Stimulated activated CD8-positive, alpha-beta memory T cell treated with anti-CD3 and anti-CD28 coated beads, Interleukin-7, amount 100 ng/mL, for 4 hours (primary cell): ENCODE data around the gene CD55.

Source experiments
- DNase-seq, 2 donors: peaks; one replicate each; pipeline ENCODE4 v3.0.0-alpha.2; 2020; ENCODE audit warnings: low read depth in 2 of 2

Gene CD55, protein sequence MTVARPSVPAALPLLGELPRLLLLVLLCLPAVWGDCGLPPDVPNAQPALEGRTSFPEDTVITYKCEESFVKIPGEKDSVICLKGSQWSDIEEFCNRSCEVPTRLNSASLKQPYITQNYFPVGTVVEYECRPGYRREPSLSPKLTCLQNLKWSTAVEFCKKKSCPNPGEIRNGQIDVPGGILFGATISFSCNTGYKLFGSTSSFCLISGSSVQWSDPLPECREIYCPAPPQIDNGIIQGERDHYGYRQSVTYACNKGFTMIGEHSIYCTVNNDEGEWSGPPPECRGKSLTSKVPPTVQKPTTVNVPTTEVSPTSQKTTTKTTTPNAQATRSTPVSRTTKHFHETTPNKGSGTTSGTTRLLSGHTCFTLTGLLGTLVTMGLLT

DNA sequence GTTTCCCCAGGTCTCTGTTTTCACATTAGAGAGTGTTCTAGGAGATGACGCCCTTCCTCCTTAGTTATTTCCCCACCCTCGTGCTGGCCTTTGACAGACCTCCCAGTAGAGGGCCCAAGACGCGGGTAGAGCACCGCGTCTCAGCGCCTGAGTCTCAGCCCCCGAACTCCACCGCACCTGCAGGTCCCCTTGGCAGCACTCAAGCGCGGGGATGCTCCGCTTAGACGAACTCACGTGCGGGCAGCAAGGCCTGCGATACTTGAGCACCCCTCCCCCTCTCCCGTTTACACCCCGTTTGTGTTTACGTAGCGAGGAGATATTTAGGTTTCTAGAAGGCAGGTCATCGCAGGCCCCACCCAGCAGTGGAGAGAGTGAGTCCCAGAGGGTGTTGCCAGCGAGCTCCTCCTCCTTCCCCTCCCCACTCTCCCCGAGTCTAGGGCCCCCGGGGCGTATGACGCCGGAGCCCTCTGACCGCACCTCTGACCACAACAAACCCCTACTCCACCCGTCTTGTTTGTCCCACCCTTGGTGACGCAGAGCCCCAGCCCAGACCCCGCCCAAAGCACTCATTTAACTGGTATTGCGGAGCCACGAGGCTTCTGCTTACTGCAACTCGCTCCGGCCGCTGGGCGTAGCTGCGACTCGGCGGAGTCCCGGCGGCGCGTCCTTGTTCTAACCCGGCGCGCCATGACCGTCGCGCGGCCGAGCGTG lies at the start of gene CD55:
TSS of gene CD55 (plus strand) at position 600 of the 711 bp plus-strand sequence. CDS start at position 688, 88 bp downstream.
- peak; percentile 98 to 100 for DNase-seq

DNA sequence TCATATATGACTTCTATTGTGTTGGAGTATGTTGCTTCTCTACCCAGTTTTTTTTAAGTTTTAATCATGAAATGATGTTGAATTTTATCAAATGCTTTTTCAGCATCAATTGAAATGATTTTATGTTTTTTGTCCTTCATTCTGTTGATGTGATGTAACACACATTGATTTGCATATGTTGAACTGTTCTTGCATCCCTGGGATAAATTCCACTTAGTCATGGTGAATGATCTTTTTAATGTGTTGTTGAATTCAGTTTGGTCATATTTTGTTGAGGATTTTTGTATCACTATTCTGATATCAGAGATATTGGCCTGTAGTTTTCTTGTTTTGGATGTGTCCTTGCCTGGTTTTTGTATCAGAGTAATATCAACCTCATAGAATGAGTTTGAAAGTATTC lies 46.6 kb upstream of the CD55 start:
- DNase-seq: no peak

DNA sequence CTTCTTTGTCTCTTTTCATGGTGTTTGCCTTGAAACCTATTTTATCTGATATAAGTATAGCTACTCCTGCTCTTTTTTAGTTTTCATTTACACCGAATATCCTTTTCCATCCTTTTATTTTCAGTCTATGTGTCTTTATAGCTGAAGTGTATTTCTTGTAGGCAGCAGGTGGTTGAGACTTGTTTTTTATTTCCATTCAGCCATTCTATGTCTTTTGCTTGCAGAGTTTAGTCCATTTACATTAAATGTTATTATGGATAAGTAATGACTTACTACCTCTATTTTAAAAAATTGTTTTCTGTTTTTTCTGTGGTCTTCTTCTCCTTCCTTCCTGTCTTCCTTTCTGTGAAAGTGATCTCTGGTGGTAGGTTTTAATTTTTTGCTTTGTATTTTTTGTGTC lies 45.0 kb upstream of the CD55 start:
- DNase-seq: no peak

DNA sequence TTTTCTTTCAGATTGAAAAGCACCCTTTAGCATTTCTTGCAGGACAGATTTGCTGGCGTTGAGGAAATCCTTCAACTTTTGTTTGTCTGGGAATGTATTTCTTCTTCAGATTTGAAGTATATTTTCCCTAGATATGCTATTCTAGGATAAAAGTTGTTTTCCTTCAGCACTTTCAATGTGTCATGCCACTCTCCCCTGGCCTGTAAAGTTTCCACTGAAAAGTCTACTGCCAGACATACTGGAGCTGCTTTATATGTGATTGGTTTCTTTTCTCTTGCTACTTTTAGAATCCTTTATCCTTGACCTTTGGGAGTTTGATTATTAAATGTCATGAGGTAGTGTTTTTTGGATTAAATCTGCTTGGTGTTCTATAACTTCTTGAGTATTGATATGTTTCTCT lies 44.2 kb upstream of the CD55 start:
- DNase-seq: no peak

DNA sequence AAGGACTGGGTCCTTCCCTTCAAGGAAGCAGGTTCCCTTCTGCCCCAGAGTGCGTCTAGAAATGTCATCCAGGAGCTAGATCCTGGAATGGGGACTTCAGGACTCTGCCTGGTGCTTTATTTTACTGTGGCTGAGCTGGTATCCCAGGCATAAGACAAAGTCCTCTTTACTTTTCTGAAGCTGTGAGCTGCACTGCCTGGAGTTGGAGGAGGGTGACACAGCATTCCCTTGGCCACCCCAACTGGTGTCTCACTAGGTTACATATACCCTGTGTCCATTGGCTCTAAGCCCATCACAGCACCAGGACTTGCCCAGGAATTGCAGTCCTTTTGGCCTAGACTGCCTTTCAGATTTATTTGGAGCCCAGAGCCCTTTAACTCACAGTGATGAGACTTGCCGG lies 41.8 kb upstream of the CD55 start:
- no peak for DNase-seq

DNA sequence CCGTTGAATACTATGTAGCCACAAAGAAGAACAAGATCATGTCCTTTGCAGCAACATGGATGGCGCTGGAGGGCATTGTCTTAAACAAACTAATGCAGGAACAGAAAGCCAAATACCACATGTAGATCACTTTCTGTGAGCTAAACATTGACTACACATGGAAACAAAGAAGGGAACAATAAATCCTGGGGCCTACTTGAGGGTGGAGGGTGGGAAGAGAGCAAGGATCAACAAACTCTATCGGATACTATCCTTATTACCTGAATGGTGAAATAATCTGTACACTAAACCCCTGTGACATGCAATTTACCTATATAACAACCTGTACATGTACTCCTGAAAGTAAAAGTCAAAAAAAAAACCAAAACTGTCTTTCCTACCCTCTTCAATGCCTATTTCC lies 40.8 kb upstream of the CD55 start:
- DNase-seq: no peak

DNA sequence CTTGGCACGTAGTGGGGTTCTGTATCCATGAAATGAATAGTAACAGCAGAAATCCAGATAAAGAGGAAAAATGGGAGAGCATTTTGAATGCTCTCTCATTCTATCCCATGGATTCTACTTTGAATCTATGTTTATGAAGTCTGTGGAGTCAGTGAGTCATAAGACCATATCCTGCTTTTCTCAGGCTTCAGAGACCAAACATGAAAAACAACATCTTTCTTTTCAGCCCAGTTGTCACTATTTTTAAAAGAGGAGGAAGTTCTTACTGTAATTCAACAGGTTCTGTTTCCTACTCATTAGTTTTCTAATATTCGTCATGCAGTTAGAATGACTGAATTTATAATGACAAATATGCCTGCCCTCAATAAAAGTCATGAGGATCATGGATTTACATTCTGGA lies 39.4 kb upstream of the CD55 start:
- no peak for DNase-seq

DNA sequence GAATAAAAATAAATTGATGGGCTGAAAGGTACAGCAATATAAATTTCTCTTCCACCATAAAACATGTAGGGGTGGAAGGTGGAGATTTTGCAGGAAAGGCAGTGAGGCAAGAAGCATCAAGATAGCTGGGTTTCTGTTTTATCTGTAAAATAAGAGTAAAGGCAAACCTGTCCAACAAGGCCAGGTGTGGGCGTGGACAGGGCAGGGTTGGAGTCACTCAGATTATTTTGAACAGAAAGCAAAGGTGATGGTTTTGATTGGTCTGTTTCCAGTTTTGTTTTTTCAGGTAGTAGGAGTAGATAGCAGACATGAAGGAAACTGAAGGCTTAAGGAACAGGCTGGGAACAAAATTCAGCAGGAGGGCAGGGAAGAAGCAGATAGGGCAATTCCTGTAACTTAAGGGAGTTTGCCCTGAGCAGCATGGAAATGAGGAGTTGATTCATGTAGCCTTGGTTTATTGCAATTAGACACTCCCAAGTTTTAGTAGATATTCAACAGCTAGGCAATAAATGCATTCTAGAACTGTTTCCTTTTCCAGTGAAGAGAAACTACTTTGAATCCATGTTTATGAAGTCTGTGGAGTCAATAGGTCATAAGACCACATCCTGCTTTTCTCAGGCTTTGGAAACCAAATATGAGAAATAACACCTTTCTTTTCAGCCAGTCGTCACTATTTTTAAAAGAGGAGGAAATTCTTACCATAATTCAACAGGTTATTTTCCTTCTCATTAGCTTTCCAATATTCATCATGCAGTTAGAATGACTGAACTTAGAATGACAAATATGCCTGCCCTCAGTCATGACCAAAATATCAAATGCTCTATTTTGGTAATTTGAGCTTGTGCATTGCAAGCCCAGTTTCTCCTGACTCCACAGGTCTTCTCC lies 38.7 kb upstream of the CD55 start:
- DNase-seq: no peak

DNA sequence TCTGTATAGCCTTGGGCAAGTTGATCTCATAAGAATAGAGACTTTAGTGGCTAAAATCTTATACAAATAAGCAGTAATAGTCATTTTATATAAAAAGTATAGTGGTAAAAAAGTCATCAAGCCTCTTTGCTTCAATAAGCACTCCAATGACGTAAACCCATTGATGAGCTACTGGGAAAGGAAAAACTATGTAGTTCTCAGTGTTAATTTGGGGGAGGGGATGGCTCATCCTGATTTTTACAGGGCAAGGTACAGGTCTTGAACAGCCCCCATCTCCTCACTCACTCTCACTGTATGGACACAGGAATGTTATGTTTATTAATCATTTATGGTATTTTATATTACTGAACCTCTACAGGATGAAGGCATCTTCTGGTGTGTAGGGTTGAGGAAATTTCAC lies 38.1 kb upstream of the CD55 start:
- no peak for DNase-seq

DNA sequence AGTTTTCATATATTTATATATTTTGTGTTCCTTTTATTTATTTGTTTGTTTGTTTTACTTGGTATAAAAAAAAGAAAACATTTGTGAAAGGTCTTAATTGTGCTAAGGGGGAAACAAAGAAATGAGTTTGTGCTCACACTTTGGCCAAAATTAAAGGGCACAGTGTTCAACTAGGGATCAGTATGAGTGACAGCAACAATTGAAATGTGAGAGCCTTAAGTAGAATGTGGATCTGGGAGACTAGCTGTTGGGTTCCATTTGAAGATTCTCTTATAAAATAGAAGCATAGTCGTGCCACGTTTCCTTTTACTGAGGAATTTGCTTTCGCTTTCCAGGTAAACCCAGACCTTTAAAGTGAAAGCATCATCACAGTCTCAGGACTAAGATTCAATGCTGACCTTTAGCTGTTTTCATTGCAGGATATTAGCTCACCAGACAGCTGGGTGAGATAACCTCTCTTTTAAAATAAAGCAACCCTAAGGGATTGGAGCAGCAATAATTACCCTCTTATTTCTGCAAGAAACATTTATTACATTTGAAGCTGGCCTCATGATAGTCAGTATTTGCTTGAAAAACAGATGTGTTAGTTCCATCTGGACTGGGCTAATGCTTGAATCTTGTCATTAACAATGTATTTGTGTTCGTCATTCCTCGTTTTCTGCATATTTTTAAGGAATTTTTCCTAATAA lies 37.1 kb upstream of the CD55 start:
- DNase-seq: no peak

DNA sequence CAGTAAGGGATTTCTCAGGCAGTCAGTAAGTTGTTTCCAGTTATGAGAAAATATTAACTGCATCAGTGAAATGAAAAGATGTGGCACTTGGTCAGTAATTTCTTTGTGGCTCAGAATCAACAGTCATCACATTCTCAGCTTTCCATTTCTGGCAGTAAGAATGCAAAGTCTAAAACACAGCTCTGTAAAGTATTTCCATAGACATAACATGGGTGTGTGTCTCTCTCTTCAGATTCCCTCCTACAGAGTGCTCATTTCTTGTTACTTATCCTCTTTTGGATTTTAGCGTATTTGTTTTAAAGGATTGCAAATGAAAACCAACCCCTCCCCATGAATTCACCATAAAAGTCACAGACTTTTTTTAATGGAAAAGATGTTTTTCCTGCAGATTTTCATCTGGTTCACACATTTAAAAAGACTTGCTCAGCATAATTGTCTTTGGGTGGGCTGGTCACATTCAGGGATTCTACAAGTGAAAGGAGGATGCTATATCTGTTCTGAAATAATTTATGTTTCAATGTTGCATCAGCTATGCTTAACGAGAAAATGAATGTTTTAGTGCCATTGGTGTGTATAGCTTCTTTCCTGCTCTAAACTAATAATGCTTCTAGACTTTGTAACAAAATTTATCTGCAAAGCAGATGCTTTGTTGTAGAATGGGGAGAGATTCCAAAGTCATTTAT lies 34.6 kb upstream of the CD55 start:
- DNase-seq: no peak

DNA sequence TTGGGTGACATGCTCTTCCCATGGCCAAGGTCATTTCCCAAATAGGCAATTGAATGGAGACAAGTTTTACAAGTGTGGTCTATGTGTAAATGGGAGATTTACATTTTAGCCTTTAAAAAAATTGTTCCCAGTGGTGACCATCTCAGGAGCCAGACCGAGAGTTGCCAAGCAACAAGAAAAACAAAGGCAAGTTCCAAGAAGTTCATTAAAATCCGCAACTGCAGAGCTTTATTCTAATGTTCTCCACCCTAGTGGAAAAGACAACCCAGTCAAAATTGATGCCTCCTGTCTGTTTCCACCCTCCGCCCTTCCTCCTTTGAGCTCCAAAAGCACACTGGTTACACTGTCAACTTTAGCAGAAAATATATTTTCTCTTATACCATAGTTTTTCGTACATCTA lies 33.2 kb upstream of the CD55 start:
- DNase-seq: no peak

DNA sequence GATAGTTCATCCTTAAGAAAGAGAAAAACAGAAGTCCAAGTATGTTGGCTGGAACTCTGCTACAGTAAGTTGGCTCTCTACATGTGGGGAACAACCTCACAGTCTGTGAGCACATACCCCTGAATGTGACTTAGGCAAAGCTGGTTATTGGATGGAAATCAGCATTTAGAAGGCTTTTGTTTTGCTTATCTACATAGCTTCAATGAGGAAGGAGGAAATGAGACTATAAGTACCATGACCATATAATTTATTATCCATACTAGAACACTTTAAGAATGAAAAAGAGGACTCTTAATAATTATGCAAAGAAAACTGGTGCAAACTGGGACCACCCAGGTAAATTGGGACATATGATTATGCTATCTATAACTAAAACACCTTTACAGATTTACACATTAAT lies 31.7 kb upstream of the CD55 start:
- no peak for DNase-seq

DNA sequence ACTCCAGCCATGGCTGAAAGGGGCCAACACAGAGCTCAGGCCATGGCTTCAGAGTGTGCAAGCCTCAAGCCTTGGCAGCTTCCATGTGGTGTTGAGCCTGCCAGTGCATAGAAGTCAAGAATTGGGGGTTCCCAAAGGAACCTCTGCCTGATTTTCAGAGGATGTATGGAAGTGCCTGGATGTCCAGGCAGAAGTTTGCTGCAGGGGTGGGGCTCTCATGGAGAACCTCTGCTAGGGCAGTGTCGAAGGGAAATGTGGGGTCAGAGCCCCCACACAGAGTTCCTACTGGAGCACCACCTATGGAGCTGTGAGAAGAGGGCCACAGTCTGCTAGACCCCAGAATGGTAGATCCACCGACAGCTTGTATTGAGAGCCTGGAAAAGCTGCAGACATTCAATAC lies 29.8 kb upstream of the CD55 start:
- DNase-seq: no peak

DNA sequence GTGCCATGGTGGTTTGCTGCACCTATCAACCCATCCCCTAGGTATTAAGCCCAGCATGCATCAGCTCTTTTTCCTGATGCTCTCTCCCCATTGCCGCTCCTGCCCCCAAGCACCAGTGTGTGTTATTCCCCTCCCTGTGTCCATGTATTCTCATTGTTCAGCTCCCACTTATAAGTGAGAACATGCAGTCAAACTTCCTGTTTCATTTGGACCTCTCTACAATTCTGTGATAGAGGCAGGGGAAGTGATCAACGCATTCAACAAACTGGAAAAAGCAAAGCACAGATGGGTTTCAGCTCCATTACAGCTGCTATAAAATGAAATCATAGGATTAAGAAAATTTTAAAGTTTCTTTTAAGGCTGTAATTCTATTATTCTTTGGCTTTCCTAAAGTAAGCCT lies 23.3 kb upstream of the CD55 start:
- DNase-seq: no peak

DNA sequence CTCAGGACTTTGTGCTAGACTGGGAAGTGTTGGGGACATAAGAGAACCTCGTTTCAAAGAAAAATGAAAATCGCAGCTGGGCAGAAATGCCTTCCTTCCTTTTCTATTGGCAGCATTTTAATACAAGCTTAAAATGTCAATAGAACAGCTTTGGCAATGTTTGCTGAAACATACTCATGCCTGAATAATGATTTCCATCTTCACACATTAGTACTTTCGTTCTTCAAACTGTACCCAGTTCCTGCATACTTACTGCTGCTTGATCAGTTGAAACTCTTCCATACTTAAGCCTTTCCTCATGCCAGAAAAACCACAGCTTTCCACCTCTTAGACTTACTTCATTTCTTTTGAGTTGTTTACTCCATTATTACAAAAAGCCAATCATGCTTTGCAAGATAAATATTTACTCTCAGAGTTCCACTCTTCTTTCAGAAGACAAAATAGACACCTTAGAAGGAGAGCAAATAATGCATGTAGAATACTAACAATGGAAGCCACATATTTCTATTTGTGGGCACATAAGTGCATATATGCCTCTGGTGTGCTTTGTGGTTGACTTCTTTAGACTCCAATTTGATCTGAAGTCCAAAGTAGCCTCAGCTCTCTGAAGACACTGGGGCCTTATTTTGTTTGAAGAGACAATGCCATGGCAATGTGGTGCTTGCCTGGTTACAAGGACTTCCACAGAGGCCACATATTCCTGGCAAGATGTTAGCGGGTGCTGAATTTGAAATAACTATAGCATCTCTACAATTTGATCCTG lies 22.7 kb upstream of the CD55 start:
- DNase-seq: no peak

DNA sequence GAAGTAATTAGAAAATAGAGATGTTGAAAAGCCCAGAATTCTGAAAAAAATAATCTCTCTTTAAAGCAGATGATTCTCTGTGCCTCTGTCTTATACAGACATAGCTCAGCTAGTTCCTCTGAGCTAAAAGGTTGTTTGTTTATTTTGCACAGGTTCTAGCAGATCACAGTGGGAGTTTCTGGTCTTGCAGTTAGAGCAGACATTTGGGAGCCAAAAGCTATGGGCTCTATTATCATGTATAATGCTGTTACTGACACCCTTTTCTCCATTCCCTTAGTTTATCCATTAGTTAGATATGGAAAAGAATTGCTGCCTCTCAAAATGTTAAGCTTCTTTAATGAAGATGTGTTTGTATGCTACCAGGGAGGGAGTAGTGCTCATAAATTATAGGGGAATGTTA lies 20.5 kb upstream of the CD55 start:
- no peak for DNase-seq

DNA sequence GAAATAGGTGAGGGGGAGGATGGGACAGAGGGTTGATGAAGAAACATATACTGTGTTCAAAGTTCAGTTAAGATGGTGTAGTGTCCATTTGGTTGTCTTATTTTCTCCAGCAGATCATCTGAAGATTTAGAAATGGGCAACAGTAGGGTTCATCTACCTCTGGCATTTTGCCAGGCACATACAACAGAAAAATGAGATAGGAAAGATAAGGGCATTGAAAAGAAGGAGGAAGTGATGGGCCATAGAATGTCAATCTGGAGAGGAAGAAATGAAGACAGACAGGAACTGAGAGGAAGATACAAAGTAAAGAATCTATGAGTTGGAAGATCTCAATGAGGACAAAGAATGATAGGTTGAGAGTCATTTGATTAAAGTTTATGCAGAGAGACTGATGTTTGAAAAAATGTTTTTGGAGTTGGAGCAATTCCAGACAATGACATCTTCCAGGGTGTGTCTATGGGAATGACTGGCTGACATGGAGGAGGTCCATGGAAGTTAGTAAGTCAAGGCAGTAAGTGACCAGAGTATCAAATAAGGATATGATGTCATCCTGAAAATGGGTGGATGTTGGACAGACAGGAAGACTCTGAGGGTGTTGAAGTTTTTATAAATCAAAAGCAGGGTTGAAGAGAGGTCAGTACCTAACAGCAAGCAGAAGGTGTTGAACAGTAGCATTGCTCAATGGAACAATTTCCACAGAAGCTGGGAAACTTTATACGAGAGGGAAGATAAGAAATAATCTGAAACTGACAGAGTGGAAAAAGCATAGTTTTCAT lies 18.7 kb upstream of the CD55 start:
- no peak for DNase-seq

DNA sequence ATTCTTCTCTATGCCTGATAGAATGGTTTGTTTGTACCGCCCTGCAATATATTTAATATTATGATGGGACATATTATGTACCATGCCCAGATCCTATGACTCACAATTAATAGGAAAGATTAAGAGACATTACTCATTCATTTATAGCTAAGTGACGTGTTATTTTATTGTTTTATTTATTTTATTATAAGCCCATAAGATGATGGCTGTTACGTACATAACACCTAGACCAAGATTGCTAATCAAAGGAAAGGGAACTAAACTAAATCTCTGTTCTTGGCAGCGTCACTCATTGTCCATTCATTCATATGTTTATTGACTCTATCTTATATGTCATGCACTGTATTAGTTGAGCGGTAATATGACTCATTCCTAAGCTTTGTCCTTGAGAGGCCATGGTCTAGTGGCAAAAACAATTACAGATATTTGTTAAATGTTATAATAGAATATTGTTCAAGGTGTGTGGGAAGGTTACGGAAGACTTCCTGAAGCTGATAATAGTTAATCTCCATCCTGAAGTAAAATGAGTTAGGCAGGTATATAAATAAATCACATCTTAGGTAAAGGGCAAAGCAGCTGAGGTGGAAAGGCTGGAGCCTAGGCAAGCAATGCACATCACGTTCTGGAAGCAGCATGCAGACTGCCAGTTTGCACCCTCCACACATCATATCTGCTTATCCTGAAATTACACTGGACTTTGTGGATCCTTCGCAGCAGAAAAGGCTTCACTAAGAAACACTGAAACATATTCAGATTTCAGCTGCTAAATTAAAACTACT lies 16.6 kb upstream of the CD55 start:
- no peak for DNase-seq
